OCI-LY1 (cell line): ENCODE results near the gene OR2T11.
"Not testable (repeated sequence)": the region's sequence is repeated elsewhere in the genome, so short reads cannot be mapped to it uniquely, and the experiment has no call there.

ENCODE experiments used
- H2AFZ ChIP-seq: fragments of 200-600 bp; sonication (generic), shearing (Covaris generic); 2 replicates; pipeline ENCODE4 v1.6.0; 2014; ENCODE audit warnings: antibody characterized with exemption, mild to moderate bottlenecking, low read length
- H3F3A ChIP-seq: fragments of 200-600 bp; sonication (generic), shearing (Covaris generic); 2 replicates; pipeline ENCODE4 v1.6.0; 2014; ENCODE audit warnings: mild to moderate bottlenecking, antibody characterized with exemption, low read length, moderate library complexity; ENCODE audit not compliant: insufficient read depth
- H3K27ac ChIP-seq: fragments of 200-600 bp; sonication (generic); 2 replicates; pipeline ENCODE4 v1.5.1; 2014; ENCODE audit warnings: low read length, mixed run types, mild to moderate bottlenecking, low read depth; ENCODE audit not compliant: poor library complexity, severe bottlenecking
- H3K27me3 ChIP-seq: fragments of 200-600 bp; sonication (generic); 2 replicates; pipeline ENCODE4 v1.6.0; 2014; ENCODE audit warnings: antibody characterized with exemption, mild to moderate bottlenecking, low read length, moderate library complexity; ENCODE audit not compliant: insufficient read depth
- H3K36me3 ChIP-seq: fragments of 200-600 bp; sonication (generic); 2 replicates; pipeline ENCODE4 v1.6.1; 2014; ENCODE audit warnings: mild to moderate bottlenecking, antibody characterized with exemption, low read length, moderate library complexity, mixed read lengths; ENCODE audit not compliant: insufficient read depth
- H3K4me1 ChIP-seq: fragments of 200-600 bp; sonication (generic); 2 replicates; pipeline ENCODE4 v1.5.1; 2014; ENCODE audit warnings: mild to moderate bottlenecking, low read length, moderate library complexity; ENCODE audit not compliant: insufficient read depth, severe bottlenecking
- H3K4me2 ChIP-seq: fragments of 200-600 bp; sonication (generic), shearing (Covaris generic); 2 replicates; pipeline ENCODE4 v1.6.1; 2014; ENCODE audit warnings: low read length
- H3K4me3 ChIP-seq: fragments of 200-600 bp; sonication (generic); 2 replicates; pipeline ENCODE4 v1.5.1; 2014; ENCODE audit warnings: low read length, low read depth, mild to moderate bottlenecking, mixed read lengths; ENCODE audit not compliant: poor library complexity, severe bottlenecking
- H3K79me2 ChIP-seq: fragments of 200-600 bp; shearing (Covaris generic); 2 replicates; pipeline ENCODE4 v1.6.1; 2016; ENCODE audit warnings: mixed run types, low read length, mixed read lengths; ENCODE audit not compliant: insufficient read depth
- H3K9ac ChIP-seq: fragments of 200-600 bp; sonication (generic), shearing (Covaris generic); 2 replicates; pipeline ENCODE4 v1.6.1; 2014; ENCODE audit warnings: mild to moderate bottlenecking, low read length, mixed read lengths
- H3K9me2 ChIP-seq: fragments of 200-600 bp; sonication (generic), shearing (Covaris generic); 2 replicates; pipeline ENCODE4 v1.6.1; 2014; ENCODE audit warnings: low read depth, mild to moderate bottlenecking, low read length, mixed read lengths
- H3K9me3 ChIP-seq: fragments of 200-600 bp; shearing (Covaris generic); 2 replicates; pipeline ENCODE4 v1.6.1; 2014; ENCODE audit warnings: low read length, mixed read lengths
- H4K20me1 ChIP-seq: fragments of 200-600 bp; sonication (generic), shearing (Covaris generic); 2 replicates; pipeline ENCODE4 v1.6.0; 2016; ENCODE audit warnings: mild to moderate bottlenecking, low read length; ENCODE audit not compliant: insufficient read depth
- EZH2 ChIP-seq: fragments of 200-600 bp; sonication (generic), shearing (Covaris generic); IDR thresholded peaks from 2 replicates; pipeline ENCODE4 v1.8.0; 2017; ENCODE audit warnings: borderline replicate concordance, mixed run types, mild to moderate bottlenecking, antibody characterized with exemption, low read length, moderate library complexity, mixed read lengths
- TF ChIP-seq, protein P1 (sequence below): fragments of 200-600 bp; sonication (generic), shearing (Covaris generic); IDR thresholded peaks from 2 replicates; pipeline ENCODE4 v1.5.1; 2017; ENCODE audit warnings: mild to moderate bottlenecking, antibody characterized with exemption, low read length, moderate library complexity, mixed read lengths

OR2T11 gene

DNA sequence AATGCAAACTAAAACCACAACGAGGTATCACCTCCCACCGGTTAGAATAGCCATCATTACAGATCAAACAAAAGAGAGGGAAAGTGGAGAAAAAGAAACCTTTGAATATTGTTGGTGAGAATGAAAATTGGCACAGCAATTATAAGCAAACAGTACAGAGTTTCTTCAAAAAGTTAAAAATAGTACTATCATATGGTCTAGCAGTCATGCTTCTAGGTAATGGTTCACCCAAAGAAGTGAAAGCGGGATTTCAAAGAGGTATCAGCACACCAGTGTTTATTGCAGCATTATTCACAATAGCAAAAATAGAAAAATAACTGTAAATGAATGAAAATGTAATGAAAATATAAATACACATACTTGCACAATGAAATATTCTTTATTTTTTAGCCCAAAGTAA, 45.6 kb downstream of the OR2T11 start:
- TF ChIP-seq, protein P1, sequence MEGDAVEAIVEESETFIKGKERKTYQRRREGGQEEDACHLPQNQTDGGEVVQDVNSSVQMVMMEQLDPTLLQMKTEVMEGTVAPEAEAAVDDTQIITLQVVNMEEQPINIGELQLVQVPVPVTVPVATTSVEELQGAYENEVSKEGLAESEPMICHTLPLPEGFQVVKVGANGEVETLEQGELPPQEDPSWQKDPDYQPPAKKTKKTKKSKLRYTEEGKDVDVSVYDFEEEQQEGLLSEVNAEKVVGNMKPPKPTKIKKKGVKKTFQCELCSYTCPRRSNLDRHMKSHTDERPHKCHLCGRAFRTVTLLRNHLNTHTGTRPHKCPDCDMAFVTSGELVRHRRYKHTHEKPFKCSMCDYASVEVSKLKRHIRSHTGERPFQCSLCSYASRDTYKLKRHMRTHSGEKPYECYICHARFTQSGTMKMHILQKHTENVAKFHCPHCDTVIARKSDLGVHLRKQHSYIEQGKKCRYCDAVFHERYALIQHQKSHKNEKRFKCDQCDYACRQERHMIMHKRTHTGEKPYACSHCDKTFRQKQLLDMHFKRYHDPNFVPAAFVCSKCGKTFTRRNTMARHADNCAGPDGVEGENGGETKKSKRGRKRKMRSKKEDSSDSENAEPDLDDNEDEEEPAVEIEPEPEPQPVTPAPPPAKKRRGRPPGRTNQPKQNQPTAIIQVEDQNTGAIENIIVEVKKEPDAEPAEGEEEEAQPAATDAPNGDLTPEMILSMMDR = no peak
- no peak for TF ChIP-seq EZH2
- Histone ChIP-seq H3K4me3 (no peak overlapping the region), H3K36me3 (no peaks in the 10 kb centered on the region), H3K4me2 (no peak overlapping the region), H3K27ac (no peak overlapping the region), H3K9ac (no peak overlapping the region), H2AFZ (no peak overlapping the region), H3K79me2 (no peaks in the 10 kb centered on the region), H3K9me3 (no peaks in the 10 kb centered on the region), H4K20me1 (no peaks in the 10 kb centered on the region), H3F3A (no peaks in the 10 kb centered on the region), H3K27me3 (no peaks in the 10 kb centered on the region), H3K9me2 (no peaks in the 10 kb centered on the region), H3K4me1 (no peaks in the 10 kb centered on the region)

DNA sequence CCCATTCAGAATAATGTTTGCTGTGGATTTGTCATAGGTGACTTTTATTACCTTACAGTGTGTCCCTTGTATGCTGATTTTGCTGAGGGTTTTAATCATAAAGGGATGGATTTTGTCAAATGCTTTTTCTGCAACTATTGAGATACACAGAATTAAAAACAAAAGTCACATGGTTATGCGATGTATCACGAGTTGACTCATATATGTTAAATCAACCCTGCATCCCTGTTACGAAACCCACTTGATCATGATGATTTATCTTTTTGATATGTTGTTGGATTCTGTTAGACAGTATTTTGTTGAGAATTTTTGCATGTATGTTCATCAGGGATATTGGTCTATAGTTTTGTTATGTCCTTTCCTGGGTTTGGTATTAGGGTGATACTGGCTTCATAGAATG, 49.6 kb downstream of the OR2T11 start:
- Histone ChIP-seq H3K9me3 (no peaks in the 10 kb centered on the region), H3K36me3 (no peaks in the 10 kb centered on the region), H3K4me3 (no peak overlapping the region), H3K27ac (no peak overlapping the region), H3K4me2 (no peak overlapping the region), H2AFZ (no peak overlapping the region), H4K20me1 (no peaks in the 10 kb centered on the region), H3K27me3 (no peaks in the 10 kb centered on the region), H3K9ac (no peak overlapping the region), H3K4me1 (no peaks in the 10 kb centered on the region), H3K9me2 (no peaks in the 10 kb centered on the region), H3F3A (no peaks in the 10 kb centered on the region), H3K79me2 (no peaks in the 10 kb centered on the region)
- TF ChIP-seq, protein P1 = no peak
- TF ChIP-seq EZH2 = no peak

DNA sequence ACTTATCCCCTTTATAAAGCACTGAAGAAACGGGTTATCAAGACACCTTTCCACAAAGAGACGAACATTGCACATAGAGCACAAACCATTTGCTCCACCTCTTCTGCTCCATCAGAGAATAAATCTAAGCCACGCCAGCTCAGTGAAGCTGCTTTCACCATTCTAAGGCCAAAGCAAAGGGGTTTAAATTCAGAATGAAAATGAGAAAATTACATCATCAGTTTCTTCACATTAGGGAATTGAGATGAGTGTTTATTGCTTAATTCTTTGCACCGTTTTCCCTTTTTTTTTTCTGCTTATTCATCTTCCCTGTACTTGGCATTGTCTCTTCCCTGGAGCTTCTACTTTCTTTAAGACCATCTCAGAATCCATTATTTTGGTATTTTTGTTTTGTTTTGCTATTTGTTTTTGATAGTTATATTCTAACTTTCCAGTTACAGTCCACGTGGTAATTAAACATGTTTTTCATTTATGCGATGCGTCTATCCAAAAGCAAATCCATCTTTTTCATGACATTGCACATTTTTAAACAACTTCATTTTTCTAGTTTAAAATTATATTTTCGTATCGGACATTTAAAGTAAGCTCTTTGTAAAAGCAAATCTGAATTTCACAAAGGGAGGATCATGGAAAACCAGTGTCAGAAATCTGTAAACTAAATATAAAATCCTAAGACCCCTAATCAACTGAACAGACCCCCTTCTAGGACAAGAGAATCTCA, 58.5 kb downstream of the OR2T11 start:
- TF ChIP-seq, protein P1 = no peak
- TF ChIP-seq EZH2 = no peak

DNA sequence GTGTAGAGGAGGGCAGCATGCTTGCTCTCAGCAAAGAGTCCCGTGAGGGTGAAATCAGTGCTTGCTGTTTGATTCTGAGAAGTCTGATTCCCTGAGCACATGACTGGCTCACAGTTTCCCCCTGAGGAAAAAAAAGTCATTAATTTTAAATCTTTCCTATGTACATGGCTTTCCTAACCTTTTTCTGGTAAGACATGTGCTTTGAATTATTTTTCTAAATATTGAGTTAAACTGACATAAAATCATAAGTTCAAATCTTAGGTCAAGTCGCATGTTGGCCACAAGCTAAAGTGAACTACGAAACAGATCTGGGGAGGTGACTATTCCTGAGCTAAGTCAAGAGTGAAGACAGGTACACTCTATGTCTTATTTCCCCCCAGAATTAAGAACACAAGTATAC, 60.2 kb downstream of the OR2T11 start, which contains the start of gene OR2T34:
TSS of gene OR2T34 (minus strand) at position 101 of the 400 bp plus-strand sequence. CDS start at position 101, 0 bp downstream.
- H3K79me2 ChIP-seq, H3K36me3 ChIP-seq, H3K4me2 ChIP-seq, H3F3A ChIP-seq, H3K4me1 ChIP-seq, H3K27me3 ChIP-seq, H4K20me1 ChIP-seq, H3K27ac ChIP-seq, H3K9me3 ChIP-seq, H3K9ac ChIP-seq, H2AFZ ChIP-seq, H3K9me2 ChIP-seq, H3K4me3 ChIP-seq: not testable (repeated sequence)

More for the DNA sequence above, 58.5 kb downstream of the OR2T11 start:
- Histone ChIP-seq H3K36me3 (no peaks in the 10 kb centered on the region), H3F3A (no peaks in the 10 kb centered on the region), H4K20me1 (no peaks in the 10 kb centered on the region), H3K4me3 (no peak overlapping the region), H3K79me2 (no peaks in the 10 kb centered on the region), H3K4me2 (no peak overlapping the region), H3K9me3 (no peaks in the 10 kb centered on the region), H3K27ac (no peak overlapping the region), H3K9ac (no peak overlapping the region), H3K4me1 (no peaks in the 10 kb centered on the region), H3K9me2 (no peaks in the 10 kb centered on the region), H2AFZ (no peak overlapping the region), H3K27me3 (no peaks in the 10 kb centered on the region)

DNA sequence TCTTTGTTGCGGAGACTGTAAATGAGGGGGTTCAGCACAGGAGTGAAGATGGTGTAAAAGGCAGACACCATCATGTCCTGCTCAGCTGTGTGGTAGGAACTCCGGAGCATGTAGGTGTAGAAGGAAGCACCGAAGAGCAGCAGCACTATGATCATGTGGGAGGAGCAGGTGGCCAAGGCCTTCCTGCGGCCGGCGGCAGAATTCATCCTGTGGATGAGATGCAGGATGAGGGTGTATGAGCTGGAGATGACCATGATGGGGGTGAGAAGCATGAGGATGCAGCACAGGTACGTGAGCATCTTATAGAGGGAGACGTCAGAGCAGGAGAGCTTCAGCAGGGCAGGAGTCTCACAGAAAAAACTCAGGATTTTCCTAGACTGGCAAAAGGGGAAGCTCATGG, 61.0 kb downstream of the OR2T11 start:
- H3K36me3 ChIP-seq, H2AFZ ChIP-seq, H4K20me1 ChIP-seq, H3F3A ChIP-seq, H3K9ac ChIP-seq, H3K27ac ChIP-seq, H3K27me3 ChIP-seq, H3K4me2 ChIP-seq, H3K4me1 ChIP-seq, H3K79me2 ChIP-seq, H3K9me3 ChIP-seq, H3K9me2 ChIP-seq, H3K4me3 ChIP-seq: not testable (repeated sequence)
